GM18858 (cell line): Measurements from ENCODE around the gene ZNF605.
"Not testable (repeated sequence)": the region's sequence is repeated elsewhere in the genome, so short reads cannot be mapped to it uniquely, and the experiment has no call there.

ENCODE experiments used
- ATAC-seq: cut with Tn5 transposase; IDR thresholded peaks from one replicate; pipeline ENCODE4 v1.9.1; 2021; ENCODE audit not compliant: unreplicated experiment

ZNF605 gene

DNA sequence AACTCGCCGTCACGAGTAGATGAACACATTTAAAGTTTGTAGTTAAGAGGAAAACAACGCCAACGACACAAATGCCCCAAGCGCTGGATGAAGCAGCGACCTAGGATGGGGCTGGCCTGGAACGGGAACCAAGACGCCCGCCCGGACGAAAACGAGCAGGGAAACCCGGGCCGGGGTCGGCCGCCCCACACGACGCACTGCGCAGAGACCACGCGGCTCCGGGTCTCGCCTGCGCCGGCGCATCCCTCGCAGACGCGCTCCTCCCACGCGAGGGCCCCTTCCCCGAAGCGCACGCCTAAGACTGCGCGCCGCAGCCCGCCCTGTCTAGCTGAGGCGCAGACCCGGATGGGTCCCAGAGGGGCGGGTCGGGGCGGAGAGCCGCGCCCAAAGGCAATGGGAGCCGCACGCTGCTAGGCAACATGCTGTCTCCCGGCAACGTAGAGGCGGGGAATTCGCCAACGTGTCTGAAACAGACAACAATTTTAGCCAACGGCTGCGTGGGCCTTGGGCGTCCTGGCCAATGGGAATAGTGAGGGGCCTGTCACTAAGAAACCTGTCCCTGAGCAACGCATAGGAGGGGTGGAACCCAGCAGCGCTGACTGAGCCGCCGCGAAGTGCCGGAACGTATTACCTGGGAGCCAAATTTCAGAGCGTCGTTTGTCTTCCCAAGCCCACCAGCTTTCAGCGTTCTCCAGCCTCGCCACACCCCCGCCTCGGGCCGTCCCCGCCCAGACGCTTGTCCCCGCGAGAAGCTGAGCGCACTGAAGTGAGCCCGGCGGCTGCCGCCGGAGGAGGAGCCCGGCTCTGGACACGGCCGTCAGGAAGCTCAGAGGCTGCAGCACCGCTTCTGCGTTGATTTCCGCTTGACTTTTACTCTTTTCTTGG lies 47.7 kb downstream of the ZNF605 start:
- ATAC-seq: peak; percentile 92

DNA sequence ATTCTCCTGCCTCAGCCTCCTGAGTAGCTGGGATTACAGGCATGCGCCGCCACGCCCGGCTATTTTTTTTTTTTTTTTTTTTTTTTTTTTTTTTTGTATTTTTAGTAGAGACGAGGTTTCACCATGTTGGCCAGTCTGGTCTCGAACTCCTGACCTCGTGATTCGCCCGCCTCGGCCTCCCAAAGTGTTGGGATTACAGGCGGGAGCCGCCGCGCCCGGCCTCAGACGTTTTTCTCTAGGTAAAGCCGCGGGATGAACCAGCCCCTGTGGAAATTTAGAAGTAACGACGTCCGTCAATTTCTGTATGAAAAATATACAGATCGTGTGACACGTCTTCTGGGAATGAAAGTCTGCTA lies 48.3 kb downstream of the ZNF605 start:
- ATAC-seq: not testable (repeated sequence)

DNA sequence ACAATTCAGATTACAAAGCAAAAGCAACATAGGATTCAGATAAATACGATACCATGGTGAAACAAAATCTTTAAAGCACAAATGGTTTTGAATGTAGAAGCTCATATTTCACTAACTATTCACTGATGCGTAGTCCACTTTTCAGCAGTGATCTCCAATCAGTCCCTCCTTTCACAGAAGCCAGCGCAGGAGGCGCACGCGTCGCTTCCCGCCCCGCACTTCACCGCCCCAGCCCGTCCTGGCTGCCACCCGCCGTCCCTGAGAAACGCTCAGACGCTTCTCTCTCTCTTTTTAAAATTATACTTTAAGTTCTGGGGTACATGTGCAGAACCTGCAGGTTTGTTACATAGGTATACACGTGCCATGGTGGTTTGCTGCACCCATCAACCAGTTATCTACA lies 48.9 kb downstream of the ZNF605 start:
- ATAC-seq: no peak

DNA sequence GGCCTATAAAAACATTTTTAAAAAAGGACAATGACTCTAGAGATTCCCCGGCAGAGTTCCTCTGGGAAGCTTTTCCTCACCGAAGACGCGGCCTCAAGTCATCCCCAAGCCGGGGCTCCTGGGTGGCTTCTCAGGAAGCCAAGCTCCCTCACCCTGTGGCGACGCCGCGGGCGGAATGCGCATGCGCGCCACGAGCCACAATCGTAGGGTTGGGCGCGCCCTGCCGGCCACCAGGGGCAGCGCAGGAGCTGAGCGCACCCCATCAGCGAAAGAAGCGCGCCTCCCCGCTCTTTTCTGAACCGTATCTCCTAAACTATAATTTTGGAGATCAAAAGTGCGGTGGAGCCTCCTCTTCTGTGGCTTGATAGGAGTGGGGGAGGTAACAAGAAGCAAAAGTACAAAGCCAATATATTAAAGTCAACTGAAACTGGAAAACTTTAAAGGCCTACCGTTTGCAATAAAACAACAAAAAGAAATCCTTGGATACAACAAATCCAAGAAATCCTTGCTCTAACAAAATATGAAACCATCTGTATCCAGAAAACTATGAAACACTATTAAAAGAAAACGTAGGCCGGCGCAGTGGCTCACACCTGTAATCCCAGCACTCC lies 51.3 kb downstream of the ZNF605 start:
- ATAC-seq: no peak

DNA sequence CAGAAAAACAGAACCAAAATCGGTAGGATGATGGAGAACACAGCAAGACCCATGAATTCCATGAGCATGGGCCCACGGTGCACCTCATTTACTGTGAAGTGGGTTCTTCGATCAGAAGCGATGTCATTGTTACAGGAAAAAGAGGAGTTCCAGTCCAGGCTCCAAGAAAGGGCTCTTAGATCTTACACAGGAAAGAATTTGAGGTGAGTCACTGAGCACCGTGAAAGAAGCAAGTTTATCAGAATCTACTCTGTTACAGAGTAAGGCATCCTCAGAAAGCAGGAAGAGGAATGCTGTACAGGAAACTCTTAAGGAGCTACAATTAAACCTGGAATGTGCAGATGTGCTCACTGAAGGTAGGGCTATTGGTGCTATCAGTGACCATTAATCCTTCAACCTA lies 57.1 kb downstream of the ZNF605 start:
- ATAC-seq: no peak

DNA sequence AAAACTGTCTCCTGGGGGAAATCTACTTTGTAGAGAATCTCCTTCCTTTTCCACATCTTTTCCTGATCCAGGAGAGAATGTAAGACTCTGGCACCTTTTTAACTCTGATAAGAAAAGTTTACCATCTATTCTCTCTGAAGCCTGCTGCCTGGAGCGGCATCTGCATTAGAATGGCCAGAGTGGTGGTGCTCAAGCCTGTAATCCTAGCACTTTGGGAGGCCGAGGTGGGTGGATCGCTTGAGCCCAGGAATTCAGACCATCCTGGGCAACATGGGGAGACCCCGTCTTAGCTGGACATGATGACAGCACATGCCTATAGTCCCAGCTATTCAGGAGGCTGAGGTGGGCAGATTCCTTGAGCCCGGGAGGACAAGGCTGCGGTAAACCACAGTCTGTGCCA lies 67.3 kb downstream of the ZNF605 start:
- no peak for ATAC-seq

DNA sequence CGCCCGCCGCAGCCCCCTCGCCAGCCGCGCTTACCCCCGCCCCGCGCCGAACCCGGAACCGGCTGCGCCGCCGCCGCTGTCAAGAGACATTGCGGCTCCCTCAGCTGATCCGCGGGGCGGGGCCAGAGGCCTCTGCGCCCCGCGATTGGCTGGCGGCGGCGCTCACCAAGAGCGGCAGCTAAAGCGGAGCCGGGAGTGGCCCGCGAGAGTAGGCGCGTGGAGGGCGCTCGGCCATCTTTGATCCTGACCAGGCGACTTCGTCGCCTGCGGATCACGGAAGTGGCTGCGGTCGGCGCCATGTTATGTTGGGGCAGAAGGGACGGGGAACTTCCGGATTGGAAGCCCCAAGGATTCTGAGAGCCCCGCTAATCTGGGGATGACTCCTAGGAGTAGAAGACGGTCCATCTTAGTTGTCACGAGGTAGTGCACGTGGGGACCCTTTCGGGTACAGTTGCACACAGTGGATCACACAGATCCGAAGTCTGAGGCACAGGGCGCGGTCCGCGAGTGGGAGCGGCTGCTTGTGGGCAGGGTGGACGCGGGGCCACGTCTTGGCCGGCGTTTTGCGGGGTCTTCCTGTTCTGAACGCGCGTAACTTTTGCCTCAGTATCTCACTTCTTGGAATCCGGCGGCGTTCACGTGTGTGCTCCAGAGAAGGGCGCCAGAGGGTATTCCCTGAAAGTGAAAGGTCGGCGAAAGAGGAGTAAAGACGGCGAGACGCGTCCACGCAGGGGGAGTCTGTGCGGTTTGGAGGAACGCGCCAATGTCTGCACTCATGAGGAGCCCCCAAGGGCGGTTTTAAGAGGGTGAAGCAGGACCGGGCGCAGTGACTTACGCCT lies 68.4 kb downstream of the ZNF605 start, which contains the start of gene CHFR:
Gene CHFR (minus strand): TSS at position 93 of the 839 bp plus-strand sequence. CDS start 277 bp downstream, outside the sequence.
- peak; percentile 96 for ATAC-seq

DNA sequence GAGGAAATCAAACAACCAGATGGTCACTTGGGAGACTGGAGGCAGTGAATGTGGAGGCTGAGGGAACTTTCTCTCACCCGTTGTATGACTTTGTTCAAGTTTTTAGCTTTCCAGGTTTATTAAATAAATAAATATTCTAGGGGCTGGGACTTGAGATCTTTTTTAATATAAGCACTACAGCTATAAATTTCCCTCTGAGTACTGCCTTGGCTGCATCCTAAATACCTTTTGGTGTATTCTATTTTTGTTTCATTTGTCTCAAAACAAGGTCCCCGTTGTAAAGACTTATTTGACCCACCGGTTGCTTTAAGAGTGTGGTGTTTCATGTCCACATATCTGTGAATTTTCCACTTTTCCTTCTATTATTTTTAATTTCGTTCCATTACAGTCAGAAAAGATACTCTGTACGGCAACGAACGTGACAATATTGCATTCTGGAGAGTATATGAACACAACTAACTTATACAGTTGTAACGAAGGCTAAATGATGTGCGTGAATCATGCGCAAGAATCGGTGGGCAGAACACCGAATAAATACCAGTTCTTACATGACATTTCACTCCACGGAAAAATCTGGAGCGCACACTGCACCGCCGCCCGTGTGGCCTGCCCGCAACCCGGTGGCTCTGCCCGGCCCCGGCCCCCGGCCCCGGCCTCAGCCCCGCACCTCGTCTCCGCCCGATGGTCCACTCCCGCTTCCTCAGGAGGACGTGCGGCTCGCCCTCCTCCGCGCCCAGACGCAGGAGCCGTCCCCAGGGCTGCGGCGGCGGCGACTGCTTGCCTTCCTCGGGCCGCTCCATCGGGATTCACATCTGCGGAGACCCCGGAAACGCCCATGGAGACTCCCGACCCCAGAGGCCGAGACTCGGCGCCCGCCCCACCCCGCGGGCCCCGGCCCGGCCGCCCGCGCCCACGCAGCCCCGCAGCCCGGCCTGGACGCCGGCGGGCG lies 69.3 kb downstream of the ZNF605 start:
- peak; percentile 11 for ATAC-seq

DNA sequence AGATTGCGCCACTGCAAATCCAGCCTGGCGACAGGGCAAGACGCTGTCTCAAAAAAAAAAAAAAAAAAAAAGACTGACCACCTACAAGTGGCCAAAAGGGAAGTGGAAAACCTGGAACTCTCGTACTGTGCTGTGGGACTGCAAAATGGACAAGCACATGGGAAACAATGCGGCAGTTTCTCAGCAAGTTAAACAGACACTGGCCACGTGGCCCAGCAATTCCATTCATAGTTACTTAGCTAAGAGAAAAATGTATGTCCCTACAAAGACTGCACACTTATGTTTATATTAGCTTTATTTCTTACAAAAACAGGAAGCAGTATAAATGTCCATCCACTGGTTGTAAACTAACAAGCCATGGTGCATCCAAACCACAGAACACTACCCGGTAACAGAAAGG lies 74.3 kb downstream of the ZNF605 start:
- no peak for ATAC-seq

DNA sequence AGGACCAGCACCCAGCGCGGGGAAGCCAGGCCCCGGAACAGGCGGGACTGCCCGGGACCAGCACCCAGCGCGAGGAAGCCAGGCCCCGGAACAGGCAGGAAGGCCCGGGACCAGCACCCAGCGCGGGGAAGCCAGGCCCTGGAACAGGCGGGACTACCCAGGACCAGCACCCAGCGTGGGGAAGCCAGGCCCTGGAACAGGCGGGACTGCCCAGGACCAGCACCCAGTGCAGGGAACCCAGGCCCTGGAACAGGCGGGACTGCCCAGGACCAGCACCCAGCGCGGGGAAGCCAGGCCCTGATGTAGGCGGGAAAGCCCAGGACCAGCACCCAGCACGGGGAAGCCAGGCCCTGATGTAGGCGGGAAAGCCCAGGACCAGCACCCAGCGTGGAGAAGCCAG lies 81.5 kb downstream of the ZNF605 start:
- not testable (repeated sequence) for ATAC-seq

DNA sequence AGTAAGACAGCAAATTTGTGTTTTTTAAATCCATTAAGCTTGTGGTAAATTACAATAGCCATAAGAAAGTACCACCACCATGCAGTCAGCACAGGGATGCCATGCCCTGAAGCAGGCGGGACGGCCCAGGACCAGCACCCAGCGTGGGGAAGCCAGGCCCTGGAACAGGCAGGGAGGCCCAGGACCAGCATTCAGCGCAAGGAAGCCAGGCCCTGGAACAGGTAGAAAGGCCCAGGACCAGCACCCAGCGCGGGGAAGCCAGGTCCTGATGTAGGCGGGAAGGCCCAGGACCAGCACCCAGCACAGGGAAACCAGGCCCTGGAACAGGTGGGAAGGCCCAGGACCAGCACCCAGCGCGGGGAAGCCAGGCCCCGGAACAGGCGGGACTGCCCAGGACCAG lies 81.9 kb downstream of the ZNF605 start:
- no peak for ATAC-seq

DNA sequence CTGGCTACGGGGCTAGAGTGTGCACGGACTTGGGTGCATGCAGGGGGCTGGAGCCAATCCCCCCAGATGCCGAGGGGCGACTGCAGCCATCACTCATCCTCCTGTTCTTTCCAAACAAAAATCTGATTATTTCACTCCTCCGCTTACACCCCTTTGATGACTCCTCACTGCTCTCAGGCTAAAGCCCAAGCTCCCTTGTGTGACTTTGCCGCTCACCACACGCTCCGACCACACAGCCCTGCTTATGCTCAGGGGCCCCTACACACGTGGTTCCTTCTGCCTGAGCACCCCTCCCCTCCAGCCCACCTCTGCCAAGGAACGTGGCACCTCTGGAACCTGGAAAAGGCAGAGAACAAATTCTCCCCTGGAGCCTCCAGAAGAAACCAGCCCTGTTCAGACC lies 82.4 kb downstream of the ZNF605 start:
- no peak for ATAC-seq

DNA sequence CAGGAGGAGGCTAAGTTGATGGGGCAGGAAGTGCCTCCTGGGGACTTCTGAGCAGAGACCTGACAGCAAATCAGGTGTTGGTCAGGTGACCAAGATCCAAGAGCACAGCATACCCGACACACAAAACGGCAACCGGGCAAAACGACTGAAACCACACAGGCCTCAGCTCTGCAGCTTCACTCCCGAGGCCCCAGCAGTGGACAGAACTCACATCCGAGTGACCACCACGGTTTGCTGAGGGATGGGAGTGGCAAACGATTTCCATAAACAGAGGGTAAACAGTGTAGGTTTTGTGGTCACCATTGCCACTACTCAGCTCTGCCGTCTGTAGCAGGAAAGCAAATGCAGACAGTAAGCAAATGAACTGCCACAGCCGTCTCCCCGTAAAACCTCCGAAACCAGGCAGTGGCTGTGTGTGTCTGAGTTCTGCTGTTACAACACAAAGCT lies 83.1 kb downstream of the ZNF605 start:
- no peak for ATAC-seq

DNA sequence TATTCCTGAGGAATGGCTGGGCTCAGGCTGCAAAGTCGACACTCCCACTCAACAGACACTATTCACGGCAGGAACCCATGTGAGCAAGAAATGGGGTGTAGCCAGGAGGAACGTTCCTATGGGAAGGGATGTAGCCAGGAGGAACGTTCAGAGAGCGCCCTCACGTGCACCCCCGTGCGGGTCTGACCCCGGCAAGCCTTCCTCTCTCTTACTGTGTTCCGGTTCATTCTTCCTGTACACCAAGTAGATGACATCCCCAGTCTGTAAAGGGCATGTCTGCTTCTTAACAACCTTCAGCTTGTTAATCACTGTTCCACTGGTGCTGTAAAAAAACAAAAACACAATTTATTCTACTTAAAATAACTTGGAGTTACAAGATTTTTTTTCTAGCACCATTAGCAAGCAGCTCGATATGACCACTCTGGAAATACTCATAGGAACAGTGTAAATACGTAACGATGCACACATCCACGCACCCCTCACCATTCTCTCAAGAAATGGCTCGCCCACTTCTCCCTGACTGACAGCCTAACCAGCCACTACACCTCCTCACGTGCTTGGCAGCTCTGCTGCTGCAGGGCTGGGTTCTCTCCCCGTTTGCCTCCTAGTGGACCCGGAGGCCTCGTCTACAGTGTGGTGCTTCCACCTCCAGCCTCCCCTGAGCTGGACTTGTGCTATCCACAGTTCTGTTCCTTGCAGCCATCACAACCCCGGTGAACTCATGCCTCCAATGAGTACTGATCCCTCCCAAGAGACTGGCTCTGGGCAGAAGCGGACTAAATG lies 83.8 kb downstream of the ZNF605 start:
- ATAC-seq: no peak

DNA sequence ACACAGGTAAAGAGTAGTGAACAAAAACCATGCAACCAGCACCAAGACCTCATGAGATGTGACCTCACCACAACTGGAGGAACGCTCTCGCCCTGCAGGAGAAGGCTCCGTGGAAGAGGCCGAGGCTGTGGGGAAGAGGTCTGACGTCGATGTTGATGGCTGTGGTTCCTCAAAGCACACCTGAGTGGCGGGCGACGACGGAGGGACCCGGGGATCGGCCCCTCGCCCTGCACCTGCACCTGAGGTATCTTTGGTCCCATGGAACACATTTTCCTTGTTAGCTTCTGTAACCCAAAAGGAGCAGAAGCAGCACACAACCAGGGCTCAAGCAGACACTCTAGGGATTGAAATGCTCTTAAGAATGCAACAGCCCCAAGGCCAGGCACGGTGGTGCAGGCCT lies 86.6 kb downstream of the ZNF605 start:
- ATAC-seq: no peak
